GM20000 (cell line): ENCODE data around the gene GLCCI1.

Source experiments
- DNase-seq: peaks from one replicate; pipeline ENCODE4 v3.0.0; 2012; ENCODE audit warnings: low spot score
- TF ChIP-seq, protein P1 (sequence below): IDR thresholded peaks from 2 replicates; pipeline ENCODE4 v1.5.1; 2012; ENCODE audit warnings: mild to moderate bottlenecking, control low read depth; ENCODE audit errors: extremely low read depth, missing control alignments

The GLCCI1 gene

GRCh38 chr7:8051373-8051772 is 82.8 kb downstream of the GLCCI1 start:
- DNase-seq: no peak
- TF ChIP-seq, protein P1, sequence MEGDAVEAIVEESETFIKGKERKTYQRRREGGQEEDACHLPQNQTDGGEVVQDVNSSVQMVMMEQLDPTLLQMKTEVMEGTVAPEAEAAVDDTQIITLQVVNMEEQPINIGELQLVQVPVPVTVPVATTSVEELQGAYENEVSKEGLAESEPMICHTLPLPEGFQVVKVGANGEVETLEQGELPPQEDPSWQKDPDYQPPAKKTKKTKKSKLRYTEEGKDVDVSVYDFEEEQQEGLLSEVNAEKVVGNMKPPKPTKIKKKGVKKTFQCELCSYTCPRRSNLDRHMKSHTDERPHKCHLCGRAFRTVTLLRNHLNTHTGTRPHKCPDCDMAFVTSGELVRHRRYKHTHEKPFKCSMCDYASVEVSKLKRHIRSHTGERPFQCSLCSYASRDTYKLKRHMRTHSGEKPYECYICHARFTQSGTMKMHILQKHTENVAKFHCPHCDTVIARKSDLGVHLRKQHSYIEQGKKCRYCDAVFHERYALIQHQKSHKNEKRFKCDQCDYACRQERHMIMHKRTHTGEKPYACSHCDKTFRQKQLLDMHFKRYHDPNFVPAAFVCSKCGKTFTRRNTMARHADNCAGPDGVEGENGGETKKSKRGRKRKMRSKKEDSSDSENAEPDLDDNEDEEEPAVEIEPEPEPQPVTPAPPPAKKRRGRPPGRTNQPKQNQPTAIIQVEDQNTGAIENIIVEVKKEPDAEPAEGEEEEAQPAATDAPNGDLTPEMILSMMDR: no peak

DNA sequence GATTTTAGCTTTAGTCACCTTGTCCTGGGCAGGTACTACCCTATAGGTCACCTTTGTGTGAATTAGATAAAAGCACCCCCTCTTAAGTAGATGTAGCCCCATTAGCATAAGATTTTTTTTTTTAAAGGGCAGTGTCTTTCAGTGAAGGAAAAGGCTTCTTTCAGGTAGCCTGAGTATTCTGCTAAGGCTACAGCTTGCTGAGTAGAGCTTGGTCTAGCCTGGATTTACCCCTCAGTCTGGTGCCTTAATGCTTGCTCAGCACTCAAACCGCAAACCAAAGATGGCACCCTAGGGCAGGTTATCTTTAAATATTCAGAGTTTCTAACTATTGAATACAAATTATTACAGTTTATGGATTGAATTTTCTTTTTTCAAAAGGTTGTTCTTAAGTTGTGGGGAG is 83.4 kb downstream of the GLCCI1 start:
- TF ChIP-seq, protein P1: no peak
- no peak for DNase-seq

GRCh38 chr7:8052824-8053223 is 84.2 kb downstream of the GLCCI1 start:
- TF ChIP-seq, protein P1: no peak

DNA sequence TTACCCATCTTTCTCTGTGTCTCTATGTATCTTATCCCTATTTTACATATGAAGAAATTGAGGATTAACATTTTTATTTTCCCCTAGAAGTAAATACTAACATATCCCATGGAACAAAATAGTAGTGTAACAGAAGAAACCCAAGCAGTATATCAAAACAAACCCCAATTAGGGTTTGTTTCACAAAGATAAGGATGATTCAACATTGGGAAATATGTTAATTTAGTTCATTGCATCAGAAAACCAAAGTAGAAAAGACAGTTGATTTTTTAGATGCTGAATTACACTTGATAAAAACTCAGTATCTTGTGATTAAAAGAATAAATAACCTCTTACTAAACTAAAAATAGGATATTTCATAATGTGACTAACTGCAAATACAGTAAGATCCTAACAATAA is 87.8 kb downstream of the GLCCI1 start:
- TF ChIP-seq, protein P1: no peak
- DNase-seq: no peak

More at GRCh38 chr7:8052824-8053223, 84.2 kb downstream of the GLCCI1 start:
- DNase-seq: no peak

GRCh38 chr7:8057566-8057965 is 89.0 kb downstream of the GLCCI1 start:
- no peak for DNase-seq
- TF ChIP-seq, protein P1: no peak

DNA sequence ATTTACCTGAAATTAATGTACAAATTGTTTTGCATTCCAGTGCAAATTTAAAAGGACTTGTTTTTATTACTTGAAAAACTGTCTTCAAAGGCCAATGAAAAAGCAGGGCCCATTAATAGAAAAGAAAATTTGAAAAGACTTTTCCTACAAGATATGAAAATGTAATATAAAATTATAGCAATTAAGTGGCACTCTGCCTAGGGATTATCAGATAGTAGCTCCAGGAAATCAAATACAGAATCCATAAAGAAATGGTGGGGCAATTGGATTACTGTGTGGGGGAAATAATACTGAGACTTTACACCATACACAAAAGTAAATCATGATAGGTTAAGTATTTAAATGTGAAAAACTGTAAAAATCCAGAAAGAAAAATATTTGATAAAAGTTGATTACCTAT is 89.7 kb downstream of the GLCCI1 start:
- TF ChIP-seq, protein P1: no peak
- DNase-seq: no peak

GRCh38 chr7:8058852-8059251 is 90.3 kb downstream of the GLCCI1 start:
- TF ChIP-seq, protein P1: no peak
- DNase-seq: no peak
